A549 (cell line): ENCODE measurements around the gene ARPC2. TPM values are rescaled to one million over a fixed set of nuclear protein-coding genes. Genes with fewer than 3 reads are reported as not detected.

Experiments used
- ATAC-seq, 2 experiments: fragments of 200-7000 bp in 1 of 2; fragments of >200 bp in 1 of 2; cut with Nextera tagmentation in 1 of 2; cut with Tn5 transposase in 1 of 2; 3 replicates each; pipeline versions ENCODE4 v1.8.0 to v1.9.1; 2018 to 2020; ENCODE audit warnings: mild to moderate bottlenecking in 1 of 2, moderate library complexity in 1 of 2
- CTCF ChIA-PET: fragments of 300-600 bp; sonication (Branson Sonifier 250); formaldehyde crosslinking; extraction: SDS; loops from one replicate; lab custom pipeline; 2021; ENCODE audit warnings: antibody characterized with exemption, inconsistent platforms; lab: Yijun Ruan, JAX
- POLR2A ChIA-PET: fragments of 350-600 bp; formaldehyde crosslinking; extraction: SDS; loops from one replicate; lab custom pipeline; 2021; ENCODE audit warnings: antibody characterized with exemption, inconsistent platforms; lab: Yijun Ruan, JAX
- DNase-seq, 2 experiments: peaks; one replicate each; pipeline versions ENCODE4 v3.0.0 to v3.0.0-alpha.2; 2011 to 2016; ENCODE audit warnings: low read depth in 1 of 2, low spot score in 1 of 2
- FAIRE-seq: peaks from 2 replicates; lab custom pipeline; 2011; peaks lifted over from hg19 to GRCh38; lab: Jason Lieb, UNC
- H3K27ac ChIP-seq, 2 experiments: fragments of >200 bp; sonication (Bioruptor Twin); formaldehyde crosslinking; 3 replicates each; pipeline ENCODE4 v1.5.1; 2016 to 2017
- H3K4me1 ChIP-seq: fragments of >200 bp; sonication (Bioruptor Twin); formaldehyde crosslinking; 3 replicates; pipeline ENCODE4 v1.6.1; 2016
- H3K4me2 ChIP-seq: fragments of >200 bp; sonication (Bioruptor Twin); formaldehyde crosslinking; 3 replicates; pipeline ENCODE4 v1.6.1; 2016
- H3K4me3 ChIP-seq: fragments of >200 bp; sonication (Bioruptor Twin); formaldehyde crosslinking; 3 replicates; pipeline ENCODE4 v1.5.1; 2016
- H3K9me3 ChIP-seq: fragments of >200 bp; sonication (Bioruptor Twin); formaldehyde crosslinking; 3 replicates; pipeline ENCODE4 v1.6.1; 2016
- BHLHE40 ChIP-seq: IDR thresholded peaks from 2 replicates; pipeline ENCODE4 v1.6.1; 2012; ENCODE audit warnings: low read depth, low read length, inconsistent platforms
- CBX8 ChIP-seq: fragments of 200-600 bp; sonication (generic); IDR thresholded peaks from 2 replicates; pipeline ENCODE4 v1.6.1; 2016
- CHD2 ChIP-seq: fragments of 150-350 bp; IDR thresholded peaks from 2 replicates; pipeline ENCODE4 v1.6.1; 2014; ENCODE audit warnings: low read length; ENCODE audit not compliant: partially characterized antibody
- E2F6 ChIP-seq: IDR thresholded peaks from 2 replicates; pipeline ENCODE4 v1.6.1; 2012; ENCODE audit warnings: low read depth, borderline replicate concordance
- ELK1 ChIP-seq: fragments of 150-350 bp; IDR thresholded peaks from 2 replicates; pipeline ENCODE4 v1.6.1; 2014; ENCODE audit warnings: low read depth, mild to moderate bottlenecking, low read length
- EP300 ChIP-seq, 2 experiments: fragments of >200 bp; sonication (Bioruptor Twin); formaldehyde crosslinking; IDR thresholded peaks; 2 replicates in 1 of 2; 3 replicates in 1 of 2; pipeline ENCODE4 v1.6.1; 2016 to 2017
- ESRRA ChIP-seq: fragments of 150-350 bp; IDR thresholded peaks from 2 replicates; pipeline ENCODE4 v1.6.1; 2014; ENCODE audit warnings: mild to moderate bottlenecking, low read length, borderline replicate concordance
- FOXS1 ChIP-seq: fragments of 250-450 bp; sonication (Bioruptor Pico); IDR thresholded peaks from 2 replicates; pipeline ENCODE4 v1.5.0; 2020; ENCODE audit warnings: mild to moderate bottlenecking, moderate library complexity
- GATA3 ChIP-seq: IDR thresholded peaks from 2 replicates; pipeline ENCODE4 v1.6.1; 2012; ENCODE audit warnings: borderline replicate concordance
- HEYL ChIP-seq: fragments of 250-450 bp; sonication (Bioruptor Pico); IDR thresholded peaks from 2 replicates; pipeline ENCODE4 v1.8.0; 2021; ENCODE audit warnings: mild to moderate bottlenecking, moderate library complexity
- HOXA7 ChIP-seq: fragments of 250-450 bp; sonication (Bioruptor Pico); IDR thresholded peaks from 2 replicates; pipeline ENCODE4 v1.5.0; 2020; ENCODE audit warnings: mild to moderate bottlenecking, moderate library complexity
- HOXB13 ChIP-seq: fragments of 250-450 bp; sonication (Bioruptor Pico); IDR thresholded peaks from 2 replicates; pipeline ENCODE4 v1.5.0; 2020; ENCODE audit warnings: low read depth, mild to moderate bottlenecking, moderate library complexity
- HOXB5 ChIP-seq: fragments of 250-450 bp; sonication (Bioruptor Pico); IDR thresholded peaks from 2 replicates; pipeline ENCODE4 v1.5.0; 2020; ENCODE audit warnings: mild to moderate bottlenecking, moderate library complexity
- JUN ChIP-seq, 2 experiments: fragments of >200 bp; sonication (Bioruptor Twin); formaldehyde crosslinking; IDR thresholded peaks; 2 replicates in 1 of 2; 3 replicates in 1 of 2; pipeline ENCODE4 v1.6.1; 2016 to 2017
- JUNB ChIP-seq: fragments of >200 bp; sonication (Bioruptor Twin); formaldehyde crosslinking; IDR thresholded peaks from 2 replicates; pipeline ENCODE4 v1.6.1; 2016
- KDM1A ChIP-seq: fragments of 200-600 bp; sonication (generic); IDR thresholded peaks from 2 replicates; pipeline ENCODE4 v1.6.1; 2016; ENCODE audit warnings: low read depth, mild to moderate bottlenecking
- MAZ ChIP-seq: fragments of 150-350 bp; IDR thresholded peaks from 2 replicates; pipeline ENCODE4 v1.6.1; 2014; ENCODE audit warnings: antibody characterized with exemption, low read depth, low read length, borderline replicate concordance
- MYC ChIP-seq: IDR thresholded peaks from 2 replicates; pipeline ENCODE4 v1.6.1; 2012; ENCODE audit warnings: mild to moderate bottlenecking, inconsistent platforms, low read length, improper control_type of control experiment, borderline replicate concordance
- NPAS2 ChIP-seq: fragments of 250-450 bp; sonication (Bioruptor Pico); IDR thresholded peaks from 2 replicates; pipeline ENCODE4 v1.8.0; 2022; ENCODE audit warnings: mild to moderate bottlenecking, moderate library complexity, borderline replicate concordance
- NR3C1 ChIP-seq: fragments of >200 bp; sonication (Bioruptor Twin); formaldehyde crosslinking; IDR thresholded peaks from 3 replicates; pipeline ENCODE4 v1.6.1; 2017
- PHF8 ChIP-seq: fragments of 200-600 bp; sonication (generic); IDR thresholded peaks from 2 replicates; pipeline ENCODE4 v1.6.1; 2016; ENCODE audit warnings: low read depth, mild to moderate bottlenecking, antibody characterized with exemption, moderate library complexity, borderline replicate concordance
- POLR2A ChIP-seq: IDR thresholded peaks from 2 replicates; pipeline ENCODE4 v1.6.1; 2012; ENCODE audit warnings: mild to moderate bottlenecking, low read length
- RAD21 ChIP-seq, 2 experiments: fragments of >200 bp in 1 of 2; sonication (Bioruptor Twin) in 1 of 2; formaldehyde crosslinking in 1 of 2; IDR thresholded peaks in 1 of 2; conservative IDR thresholded peaks in 1 of 2; 2 replicates in 1 of 2; 3 replicates in 1 of 2; pipeline ENCODE4 v1.6.1; 2012 to 2018; ENCODE audit warnings: inconsistent platforms in 1 of 2
- RARB ChIP-seq: fragments of 250-450 bp; sonication (Bioruptor Pico); IDR thresholded peaks from 2 replicates; pipeline ENCODE4 v1.8.0; 2021; ENCODE audit warnings: mild to moderate bottlenecking, moderate library complexity
- SREBF2 ChIP-seq: fragments of 450-650 bp; IDR thresholded peaks from 2 replicates; pipeline ENCODE4 v1.6.1; 2014; ENCODE audit warnings: mild to moderate bottlenecking, moderate library complexity
- TP53 ChIP-seq: fragments of 250-450 bp; sonication (Bioruptor Pico); IDR thresholded peaks from 2 replicates; pipeline ENCODE4 v1.5.0; 2021; ENCODE audit warnings: mild to moderate bottlenecking, moderate library complexity
- ZC3H11A ChIP-seq: fragments of 450-650 bp; IDR thresholded peaks from 2 replicates; pipeline ENCODE4 v1.6.1; 2014; ENCODE audit warnings: antibody characterized with exemption, mild to moderate bottlenecking
- WGBS: methylation state at CpG from one replicate; pipeline ENCODE4 v1.1.6; 2017; ENCODE audit errors: missing lambda C conversion rate; 5-methylcytosine and 5-hydroxymethylcytosine counted together
- polyA plus RNA-seq, 4 experiments: library from polyadenylated mRNA; depleted of rRNA in 3 of 4; stranded (reverse); fragments of >200 nt; fragmentation: RNase III in 1 of 4; extraction: RNeasy Plus Mini Kit Qiagen cat#74134 plus additional on column Dnase treatment in 1 of 4; gene quantifications; 2 replicates in 3 of 4; 3 replicates in 1 of 4; pipeline ENCODE4 v1.2.3, GENCODE V29; 2011 to 2017
- TF ChIP-seq, protein P1 (sequence below): fragments of >200 bp; sonication (Bioruptor Twin); formaldehyde crosslinking; IDR thresholded peaks from 3 replicates; pipeline ENCODE4 v1.5.1; 2016
- TF ChIP-seq, protein P2 (sequence below): fragments of 450-650 bp; IDR thresholded peaks from 2 replicates; pipeline ENCODE4 v1.6.1; 2014; ENCODE audit warnings: antibody characterized with exemption

Gene ARPC2
- polyA plus RNA-seq, 2 of the 4 experiments (the other 2 are of a cell fraction): 263 to 374 TPM

- WGBS: 76% methylated on average over 7 of the region's 7 CpGs
- Histone ChIP-seq H3K4me1 (peaks cover 3% of the 10 kb centered on the region), H3K9me3 (no peaks in the 10 kb centered on the region), H3K4me3 (no peak overlapping the region), H3K4me2 (no peak overlapping the region), H3K27ac (no peak overlapping the region)
- FAIRE-seq (no peak), ATAC-seq (no peak), DNase-seq (no peak)
- POLR2A ChIA-PET: no interaction called here
- CTCF ChIA-PET: interaction anchor here (1.7 kb wide), 1 partner anchor 492 kb away, joined by 3 read pairs; no protein-coding TSS in a partner anchor
- TF ChIP-seq HOXA7 (CRISPR knock-in tag) (no peak), HEYL (CRISPR knock-in tag) (no peak), NR3C1 (no peak), MYC (no peak), ESRRA (no peak), HOXB13 (no peak), ZC3H11A (no peak), NPAS2 (no peak), FOXS1 (CRISPR knock-in tag) (no peak), TP53 (CRISPR knock-in tag) (no peak), BHLHE40 (no peak), ELK1 (no peak), RARB (CRISPR knock-in tag) (no peak), JUNB (no peak), JUN (IDR thresholded peaks at IDR 0.05) (no peak), SREBF2 (no peak), RAD21 (conservative IDR thresholded peaks at IDR 0.05 in 1 of 2, IDR thresholded peaks at IDR 0.05 in 1 of 2) (no peak), E2F6 (no peak), EP300 (IDR thresholded peaks at IDR 0.05) (no peak)
- TF ChIP-seq, protein P1, sequence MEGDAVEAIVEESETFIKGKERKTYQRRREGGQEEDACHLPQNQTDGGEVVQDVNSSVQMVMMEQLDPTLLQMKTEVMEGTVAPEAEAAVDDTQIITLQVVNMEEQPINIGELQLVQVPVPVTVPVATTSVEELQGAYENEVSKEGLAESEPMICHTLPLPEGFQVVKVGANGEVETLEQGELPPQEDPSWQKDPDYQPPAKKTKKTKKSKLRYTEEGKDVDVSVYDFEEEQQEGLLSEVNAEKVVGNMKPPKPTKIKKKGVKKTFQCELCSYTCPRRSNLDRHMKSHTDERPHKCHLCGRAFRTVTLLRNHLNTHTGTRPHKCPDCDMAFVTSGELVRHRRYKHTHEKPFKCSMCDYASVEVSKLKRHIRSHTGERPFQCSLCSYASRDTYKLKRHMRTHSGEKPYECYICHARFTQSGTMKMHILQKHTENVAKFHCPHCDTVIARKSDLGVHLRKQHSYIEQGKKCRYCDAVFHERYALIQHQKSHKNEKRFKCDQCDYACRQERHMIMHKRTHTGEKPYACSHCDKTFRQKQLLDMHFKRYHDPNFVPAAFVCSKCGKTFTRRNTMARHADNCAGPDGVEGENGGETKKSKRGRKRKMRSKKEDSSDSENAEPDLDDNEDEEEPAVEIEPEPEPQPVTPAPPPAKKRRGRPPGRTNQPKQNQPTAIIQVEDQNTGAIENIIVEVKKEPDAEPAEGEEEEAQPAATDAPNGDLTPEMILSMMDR: no peak
Measured at GRCh38 chr2:218277921-218278320, 60.9 kb downstream of the ARPC2 start.

DNA sequence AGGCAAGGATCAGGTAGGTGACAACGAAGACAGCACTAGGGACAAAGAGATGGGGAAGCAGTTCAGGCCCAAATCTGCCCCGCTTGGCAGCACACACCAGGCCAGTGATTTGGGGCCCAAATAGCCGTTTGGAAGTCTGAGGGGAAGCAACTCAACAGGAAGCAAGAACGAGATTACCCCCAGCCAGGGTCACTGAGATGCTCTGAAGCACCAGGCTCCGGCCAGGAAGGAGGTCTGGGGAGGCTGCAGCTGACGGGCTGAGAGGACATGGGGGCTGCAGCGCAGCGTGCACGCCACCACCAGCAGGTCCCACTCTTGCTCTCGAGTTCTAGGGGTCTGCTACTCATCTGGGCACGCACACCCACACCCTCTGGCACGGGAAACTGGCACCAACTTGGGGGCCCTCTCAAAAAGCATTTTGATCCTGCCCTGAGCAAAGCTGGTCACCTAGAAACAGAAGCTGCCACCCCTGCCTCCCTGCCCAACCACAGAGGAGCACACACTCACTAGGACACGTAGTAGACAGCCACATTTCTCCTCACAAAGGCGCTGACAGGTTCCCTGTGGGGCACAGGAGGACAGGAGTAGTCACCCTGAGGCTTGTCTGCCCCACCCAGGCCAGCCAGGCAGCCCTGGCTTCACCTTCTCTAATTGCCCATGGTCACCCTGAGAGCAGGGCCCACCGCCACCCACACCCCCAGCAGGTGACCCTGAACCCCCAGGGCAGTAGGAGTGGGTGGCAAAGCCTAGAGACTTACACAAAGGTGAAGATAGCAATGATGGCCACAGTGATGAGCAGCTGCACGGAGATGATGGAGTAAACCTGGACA is 61.8 kb downstream of the ARPC2 start:
- ChIA-PET CTCF (no interaction called here), POLR2A (no interaction called here)
- no peak for FAIRE-seq
- Histone ChIP-seq H3K4me2 (no peak overlapping the region), H3K4me3 (no peak overlapping the region), H3K27ac (no peak overlapping the region), H3K4me1 (no peaks in the 10 kb centered on the region), H3K9me3 (no peaks in the 10 kb centered on the region)
- ATAC-seq: no peak
- 87% methylated on average over 14 of the region's 16 CpGs for WGBS
- no peak for DNase-seq
- TF ChIP-seq, protein P1: no peak
- TF ChIP-seq RARB (CRISPR knock-in tag) (no peak), JUNB (no peak), MAZ (no peak), SREBF2 (no peak), ELK1 (no peak), CHD2 (no peak), CBX8 (no peak), ESRRA (no peak), HOXB13 (no peak), EP300 (IDR thresholded peaks at IDR 0.05) (no peak), NPAS2 (no peak), GATA3 (no peak), POLR2A (no peak), PHF8 (no peak), HOXB5 (CRISPR knock-in tag) (no peak), KDM1A (no peak), JUN (IDR thresholded peaks at IDR 0.05) (no peak), ZC3H11A (no peak)
- TF ChIP-seq, protein P2, sequence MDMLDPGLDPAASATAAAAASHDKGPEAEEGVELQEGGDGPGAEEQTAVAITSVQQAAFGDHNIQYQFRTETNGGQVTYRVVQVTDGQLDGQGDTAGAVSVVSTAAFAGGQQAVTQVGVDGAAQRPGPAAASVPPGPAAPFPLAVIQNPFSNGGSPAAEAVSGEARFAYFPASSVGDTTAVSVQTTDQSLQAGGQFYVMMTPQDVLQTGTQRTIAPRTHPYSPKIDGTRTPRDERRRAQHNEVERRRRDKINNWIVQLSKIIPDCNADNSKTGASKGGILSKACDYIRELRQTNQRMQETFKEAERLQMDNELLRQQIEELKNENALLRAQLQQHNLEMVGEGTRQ: no peak
